Stimulated activated CD8-positive, alpha-beta memory T cell treated with anti-CD3 and anti-CD28 coated beads, Interleukin-4, amount 100 ng/mL, for 24 hours (primary cell): ENCODE data around the gene MCOLN3.
"Not testable (repeated sequence)": the region's sequence is repeated elsewhere in the genome, so short reads cannot be mapped to it uniquely, and the experiment has no call there.

Experiments
- DNase-seq: peaks from one replicate; pipeline ENCODE4 v3.0.0-alpha.2; 2020; ENCODE audit warnings: low read depth

The MCOLN3 gene

DNA sequence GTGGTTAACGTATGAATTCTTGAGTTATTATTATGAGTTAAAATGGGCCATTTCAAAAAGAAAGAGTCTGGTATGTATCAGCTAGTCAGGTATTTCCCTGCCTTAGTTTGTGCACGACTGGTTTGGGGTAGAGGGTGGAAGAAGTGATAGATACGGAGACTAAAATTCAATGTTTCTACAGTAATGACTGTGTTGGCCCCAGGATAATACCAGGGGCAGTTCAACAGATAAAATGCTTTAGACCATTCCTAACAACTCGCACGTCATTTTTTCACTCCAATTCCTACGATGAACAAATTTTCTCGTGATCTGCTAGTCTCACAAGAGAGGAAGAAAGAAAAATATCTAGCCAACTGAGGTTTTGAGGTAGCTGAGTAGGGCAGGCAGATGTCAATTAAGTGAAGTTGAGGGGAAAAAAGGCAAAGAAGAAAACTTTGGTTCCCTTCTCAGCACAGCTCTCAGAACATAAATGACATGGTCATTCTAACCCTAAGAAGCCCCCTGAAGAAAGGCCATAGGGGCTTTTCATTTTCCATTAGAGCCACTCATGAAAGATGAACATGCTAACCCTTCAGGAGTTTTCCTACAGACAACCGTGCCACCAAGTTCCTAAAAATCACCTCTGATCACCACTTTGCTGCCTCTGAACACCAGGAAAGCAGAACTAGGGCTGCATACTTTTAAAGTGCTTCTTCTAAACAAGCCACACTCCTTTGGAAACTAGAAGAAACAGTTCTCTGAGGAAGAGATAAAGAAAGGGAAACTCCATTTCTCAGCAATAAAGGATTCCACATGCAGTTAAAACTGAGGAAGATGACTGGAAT, 57.0 kb downstream of the MCOLN3 start:
- no peak for DNase-seq

DNA sequence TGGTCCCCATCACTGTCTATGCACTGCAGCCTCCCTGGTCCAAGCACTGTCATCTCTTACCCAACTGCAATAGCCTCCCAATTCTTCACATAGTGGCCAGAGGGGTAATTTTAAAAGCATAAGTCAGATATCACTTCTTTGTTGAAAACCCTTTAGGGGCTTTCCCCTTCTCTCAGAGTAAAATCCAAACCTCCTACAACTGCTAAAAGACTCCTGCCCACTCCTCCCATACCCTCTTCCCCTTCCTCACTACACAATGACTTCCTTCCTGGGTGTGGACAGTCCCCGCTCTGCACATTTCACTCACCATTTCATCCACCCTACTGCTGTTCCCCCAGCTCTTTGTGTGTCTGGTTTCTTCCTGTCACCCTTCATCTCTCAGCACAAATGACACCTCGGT, 59.7 kb downstream of the MCOLN3 start:
- no peak for DNase-seq

- DNase-seq: not testable (repeated sequence)
Observed at GRCh38 chr1:84986561-84986960, 61.7 kb downstream of the MCOLN3 start.

GRCh38 chr1:84985365-84985764, 62.9 kb downstream of the MCOLN3 start:
- no peak for DNase-seq

- no peak for DNase-seq
Observed at GRCh38 chr1:84982395-84982794, 65.9 kb downstream of the MCOLN3 start.

- DNase-seq: no peak
Observed at GRCh38 chr1:84975035-84975434, 73.3 kb downstream of the MCOLN3 start.

GRCh38 chr1:84973498-84974334, 74.6 kb downstream of the MCOLN3 start:
- DNase-seq: no peak

GRCh38 chr1:84972377-84972987, 75.8 kb downstream of the MCOLN3 start:
- DNase-seq: no peak

DNA sequence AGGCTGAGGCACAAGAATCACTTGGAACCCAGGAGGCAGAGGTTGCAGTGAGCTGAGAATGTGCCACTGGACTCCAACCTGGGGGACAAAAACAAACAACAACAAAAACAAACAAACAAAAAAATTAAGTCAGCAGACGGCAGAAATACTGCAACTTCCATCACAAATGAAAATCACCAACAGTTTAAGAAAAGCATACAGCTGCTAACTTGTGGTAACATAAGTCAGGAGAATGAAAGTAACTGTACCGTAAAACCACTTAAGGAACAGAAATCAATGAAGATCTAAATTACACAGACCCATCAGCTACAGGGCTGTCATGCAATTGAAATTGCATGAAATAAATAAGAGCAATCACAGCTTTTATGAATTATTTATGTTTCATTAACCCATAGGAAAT, 76.3 kb downstream of the MCOLN3 start:
- no peak for DNase-seq

- DNase-seq: peak; percentile 21
Observed at GRCh38 chr1:84969489-84970250, 78.6 kb downstream of the MCOLN3 start.

GRCh38 chr1:84968865-84969264, 79.4 kb downstream of the MCOLN3 start:
- no peak for DNase-seq

DNA sequence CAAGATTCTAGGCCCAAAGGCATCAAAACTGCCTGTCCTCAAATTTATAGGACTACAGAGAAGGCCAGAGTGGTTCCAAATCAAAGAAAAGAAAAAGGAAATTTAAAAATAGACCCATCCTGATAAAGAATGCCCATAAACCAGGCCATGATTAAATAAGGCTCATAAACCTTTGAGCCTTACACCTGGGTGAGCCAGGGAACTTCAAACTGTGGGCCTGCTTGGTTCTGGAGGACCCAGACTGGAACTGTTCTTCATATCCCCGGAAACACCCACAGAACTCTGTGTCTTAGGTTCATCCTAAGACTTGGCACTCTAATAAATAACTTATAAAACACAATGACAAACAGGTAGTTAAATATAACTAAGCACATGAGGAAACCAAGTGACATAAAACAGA, 80.2 kb downstream of the MCOLN3 start:
- no peak for DNase-seq
